Stimulated activated CD8-positive, alpha-beta memory T cell treated with anti-CD3 and anti-CD28 coated beads, Interleukin-12 subunit alpha, Interleukin-12 subunit beta, amount 100 ng/mL, for 24 hours (primary cell): ENCODE data around the gene GALK2.

Experiments
- DNase-seq: peaks from one replicate; pipeline ENCODE4 v3.0.0-alpha.2; 2020; ENCODE audit errors: extremely low read depth

Gene GALK2

DNA sequence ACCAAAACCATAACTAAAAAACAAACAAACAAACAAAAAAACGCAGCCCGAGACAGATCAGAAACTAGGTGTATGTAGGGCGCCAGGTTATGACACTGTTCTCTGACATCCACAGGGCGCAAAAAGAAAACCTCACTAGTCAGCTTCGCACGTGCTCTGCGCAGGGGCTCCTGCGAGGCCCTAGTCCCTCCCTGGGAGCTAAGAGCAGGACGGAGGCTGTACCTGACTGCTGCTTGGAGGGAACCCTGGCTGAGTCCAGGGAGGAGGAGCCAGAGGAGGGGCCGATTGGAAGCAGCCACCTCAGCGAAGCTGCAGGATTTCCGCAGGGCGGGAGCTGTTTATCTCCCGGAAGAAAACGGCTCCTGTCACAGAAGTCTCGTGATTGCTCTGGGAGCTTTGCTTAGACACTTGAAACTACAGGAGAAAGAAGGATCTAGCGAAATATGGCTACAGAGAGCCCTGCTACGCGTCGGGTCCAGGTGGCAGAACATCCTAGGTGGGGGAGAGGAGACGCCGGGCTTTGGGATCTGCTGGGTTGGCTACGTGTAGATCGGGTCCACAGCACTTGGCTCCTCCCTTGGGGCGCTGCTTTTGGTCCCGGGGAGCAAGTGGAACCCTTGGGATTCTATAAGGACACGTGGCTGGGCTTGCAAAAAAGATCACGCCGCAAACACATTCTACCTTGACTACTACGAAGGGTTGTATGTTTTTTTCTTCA, at the start of gene GALK2:
GALK2 (plus strand) TSS at position 368 of the 718 bp plus-strand sequence; CDS start at position 444, 76 bp downstream.
- peak; percentile 59 for DNase-seq

DNA sequence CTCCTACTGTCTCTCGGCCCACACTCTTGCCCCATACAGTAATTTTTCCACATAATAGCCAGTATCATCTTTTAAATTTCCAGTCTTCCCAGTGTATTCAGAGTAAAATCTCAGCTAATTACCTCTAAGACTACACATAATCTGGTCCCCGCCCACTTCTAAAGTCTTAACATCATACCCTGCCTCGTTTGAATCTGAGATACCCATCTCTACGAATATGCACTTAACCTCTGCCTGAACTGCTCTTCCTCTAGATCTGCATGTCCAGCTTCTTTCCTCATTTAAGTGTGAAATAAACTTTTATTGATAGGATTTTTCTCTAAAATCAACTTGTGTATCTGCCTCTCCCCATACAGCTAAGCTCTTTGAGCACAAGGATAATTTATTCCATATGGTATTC, 49.2 kb upstream of the GALK2 start:
- no peak for DNase-seq

DNA sequence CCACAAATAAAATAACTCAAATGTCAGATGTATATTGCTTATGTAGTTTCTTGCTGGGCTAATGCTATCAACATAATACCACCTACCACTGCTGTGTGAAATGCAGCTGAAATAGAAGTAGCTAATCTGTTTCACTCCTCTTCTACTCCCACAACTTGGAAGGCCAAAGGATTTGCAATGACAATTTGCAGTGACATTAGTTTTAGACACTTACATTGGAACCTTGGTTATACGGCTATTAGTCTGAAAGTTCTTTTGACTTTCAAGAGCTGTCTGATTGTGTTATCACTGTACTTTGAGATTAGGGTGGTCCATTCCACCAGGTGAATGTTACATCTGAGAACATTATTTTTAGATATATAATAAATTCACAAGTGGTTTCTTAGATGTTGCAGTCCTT, 48.1 kb upstream of the GALK2 start:
- DNase-seq = no peak

- no peak for DNase-seq
Observed at GRCh38 chr15:49122541-49123062, 47.4 kb upstream of the GALK2 start.

GRCh38 chr15:49124371-49124770, 45.7 kb upstream of the GALK2 start:
- DNase-seq = no peak

- DNase-seq = no peak
Observed at GRCh38 chr15:49131403-49131802, 38.6 kb upstream of the GALK2 start.

DNA sequence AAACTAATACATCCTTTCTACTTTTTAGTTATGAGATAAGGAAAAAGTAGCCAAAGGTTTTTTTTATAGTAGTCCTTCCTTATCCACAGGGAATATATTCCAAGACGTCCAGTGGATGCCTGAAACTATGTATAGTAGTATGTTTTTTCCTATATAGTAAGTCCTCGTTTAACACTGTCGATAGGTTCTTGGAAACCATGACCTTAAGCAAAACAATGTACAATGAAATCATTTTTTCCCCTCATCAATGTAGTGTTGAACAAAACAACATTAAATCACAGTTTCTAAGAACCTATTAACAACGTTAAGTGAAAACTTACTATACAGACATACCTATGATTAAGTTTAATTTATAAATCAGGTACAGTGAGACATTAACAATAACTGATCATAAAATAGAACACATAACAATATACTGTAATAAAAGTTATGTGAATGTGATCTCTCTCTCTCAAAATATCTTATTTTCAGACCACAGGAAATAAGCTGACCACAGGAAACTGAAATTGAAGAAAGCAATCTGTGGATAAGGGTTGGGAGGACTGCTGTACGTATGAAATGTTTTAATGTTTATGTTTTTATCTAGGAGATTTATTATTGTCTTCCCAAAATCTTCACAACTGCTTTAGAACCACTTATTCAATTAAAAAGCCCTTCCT, 35.2 kb upstream of the GALK2 start:
- DNase-seq = no peak

- DNase-seq = no peak
Observed at GRCh38 chr15:49135342-49135857, 34.6 kb upstream of the GALK2 start.

DNA sequence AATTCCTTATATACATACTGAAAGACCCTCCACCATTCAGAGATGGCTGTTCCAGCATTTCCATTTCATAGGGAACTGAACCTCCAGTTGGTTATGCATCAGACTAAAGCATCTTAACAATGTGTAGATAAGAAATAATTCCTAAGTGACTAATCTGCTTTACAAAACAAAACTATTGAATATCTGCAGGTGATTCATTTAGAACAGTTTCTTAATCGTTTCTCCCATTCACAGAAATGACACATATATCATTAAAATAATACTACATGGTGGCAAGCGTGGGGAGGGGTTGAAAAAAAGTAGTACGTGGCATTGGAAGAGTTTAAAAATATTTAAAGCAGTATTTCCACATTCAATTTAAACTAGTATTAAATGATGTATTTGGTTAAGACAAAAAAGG, 34.1 kb upstream of the GALK2 start:
- no peak for DNase-seq

DNA sequence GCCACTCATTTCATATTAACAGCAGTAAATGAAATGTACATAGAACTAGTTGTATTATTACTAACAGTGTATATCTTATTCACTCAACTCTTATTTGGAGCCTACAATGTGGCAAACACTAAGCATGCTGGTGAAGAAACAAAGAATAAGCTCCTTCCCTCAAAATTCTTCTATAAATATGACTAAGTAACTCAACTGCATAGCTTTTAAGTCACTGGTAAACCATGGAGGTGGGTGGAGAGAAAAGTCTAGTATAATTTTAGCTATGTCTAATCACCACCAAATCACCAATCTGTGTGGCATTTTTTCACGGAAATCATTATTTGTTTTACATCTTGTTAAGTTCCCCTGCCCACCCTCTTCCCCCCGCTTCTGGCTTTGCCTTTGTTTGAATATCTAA, 32.2 kb upstream of the GALK2 start:
- no peak for DNase-seq

- DNase-seq = no peak
Observed at GRCh38 chr15:49145651-49146609, 24.1 kb upstream of the GALK2 start.

- DNase-seq = no peak
Observed at GRCh38 chr15:49148298-49148697, 21.7 kb upstream of the GALK2 start.

- no peak for DNase-seq
Observed at GRCh38 chr15:49148727-49149126, 21.3 kb upstream of the GALK2 start.

DNA sequence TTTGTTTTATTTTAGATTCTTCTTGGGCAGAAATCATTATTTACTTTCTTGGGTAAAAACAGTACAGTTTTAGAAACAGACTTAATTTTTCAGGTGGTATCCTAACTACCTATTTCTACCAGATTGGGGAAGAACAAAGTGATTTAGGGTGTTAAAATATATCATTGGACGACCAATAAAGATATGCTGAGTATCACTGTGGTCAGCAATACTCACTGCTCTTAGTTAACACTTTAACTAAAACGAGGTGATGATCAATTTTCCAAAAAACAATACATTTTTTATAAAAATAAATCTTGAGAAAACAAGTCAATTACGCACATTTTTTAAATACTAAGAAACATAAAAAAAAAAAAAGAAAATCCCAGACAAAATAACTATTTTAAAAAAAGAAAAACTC, 18.2 kb upstream of the GALK2 start:
- DNase-seq = no peak

DNA sequence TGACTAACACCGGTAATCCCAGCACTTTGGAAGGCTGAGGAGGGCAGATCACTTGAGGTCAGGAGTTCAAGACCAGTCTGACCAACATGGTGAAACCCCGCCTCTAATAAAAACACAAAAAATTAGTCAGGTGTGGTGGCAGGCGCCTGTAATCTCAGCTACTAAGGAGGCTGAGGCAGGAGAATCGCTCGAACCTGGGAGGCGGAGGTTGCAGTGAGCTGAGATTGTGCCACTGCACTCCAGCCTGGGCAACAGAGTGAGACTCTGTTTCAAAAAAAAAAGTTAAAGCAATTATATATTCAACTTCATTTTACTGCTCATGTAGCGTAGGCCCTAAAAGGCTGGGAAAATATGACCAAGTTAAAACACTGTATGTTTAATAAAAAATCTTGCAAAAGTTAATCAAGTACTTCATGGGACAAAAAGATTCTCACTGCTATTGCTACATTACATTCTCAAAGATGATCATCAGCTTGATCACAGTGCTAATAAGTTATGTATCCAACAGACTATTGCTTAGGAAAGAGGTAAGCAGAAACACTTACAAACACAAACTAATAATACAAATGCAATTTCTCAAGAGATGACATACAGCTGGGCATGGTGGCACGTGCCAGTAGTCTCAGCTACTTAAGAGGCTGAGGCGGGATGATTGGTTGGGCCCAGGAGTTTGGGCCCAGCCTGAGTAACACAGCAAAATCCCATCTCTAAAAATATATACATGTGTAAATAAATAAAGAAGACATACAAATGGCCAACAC, 17.3 kb upstream of the GALK2 start:
- DNase-seq = no peak

GRCh38 chr15:49154359-49154758, 15.7 kb upstream of the GALK2 start:
- no peak for DNase-seq

DNA sequence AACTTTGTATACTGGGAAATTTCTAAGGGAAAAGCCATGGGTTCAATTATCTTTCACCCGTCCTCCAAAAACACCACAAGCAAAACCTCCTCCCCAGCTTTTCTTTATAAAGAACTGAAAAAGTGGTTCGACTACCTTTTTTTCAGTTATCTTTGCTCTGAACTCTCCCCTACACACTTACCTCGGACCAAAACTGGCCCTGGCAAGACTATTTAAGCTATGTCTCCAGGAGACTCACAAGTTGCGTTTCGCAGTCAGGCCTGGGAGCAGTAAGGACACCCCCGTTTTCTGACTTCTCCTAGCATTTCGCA, 15.3 kb upstream of the GALK2 start:
- DNase-seq = no peak

DNA sequence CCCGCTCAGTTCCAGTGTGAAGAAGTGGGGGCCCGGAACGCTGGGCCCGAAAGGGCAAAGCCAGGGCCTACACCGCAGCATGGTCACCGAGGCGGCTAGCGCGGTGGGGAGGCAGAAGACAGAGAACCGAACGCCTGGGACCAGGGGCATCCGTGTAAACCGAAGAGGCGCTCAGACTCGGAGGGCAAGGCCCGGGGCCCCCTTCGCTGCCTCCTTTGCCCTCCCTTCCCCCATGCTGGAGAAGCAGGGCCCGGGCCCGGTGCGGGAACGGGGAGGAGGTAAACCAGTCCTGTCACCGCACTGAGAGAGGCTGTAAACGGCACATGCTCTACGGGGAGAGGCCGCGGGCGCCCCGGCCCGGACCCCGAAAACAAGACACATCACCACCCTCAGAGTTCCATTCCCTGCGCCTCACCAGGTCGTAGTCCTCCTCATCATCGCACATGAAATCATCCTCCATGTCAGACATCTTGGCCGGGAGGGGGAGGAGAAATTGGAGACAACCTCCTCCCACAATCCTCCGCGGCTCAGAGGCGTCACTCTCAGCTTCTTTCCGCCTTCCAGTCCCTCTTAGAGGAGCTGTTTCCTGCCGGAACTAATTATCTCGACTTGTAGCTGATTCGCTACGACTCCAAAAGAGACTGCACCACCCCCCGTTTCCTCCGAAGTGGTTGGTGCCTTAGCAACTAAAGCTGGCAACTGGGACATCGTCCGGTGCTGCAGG, 14.8 kb upstream of the GALK2 start, which contains the start of gene COPS2:
COPS2 (minus strand) TSS at position 490 of the 724 bp plus-strand sequence; CDS start at position 469, 21 bp downstream.
- peak; percentile 82 for DNase-seq

DNA sequence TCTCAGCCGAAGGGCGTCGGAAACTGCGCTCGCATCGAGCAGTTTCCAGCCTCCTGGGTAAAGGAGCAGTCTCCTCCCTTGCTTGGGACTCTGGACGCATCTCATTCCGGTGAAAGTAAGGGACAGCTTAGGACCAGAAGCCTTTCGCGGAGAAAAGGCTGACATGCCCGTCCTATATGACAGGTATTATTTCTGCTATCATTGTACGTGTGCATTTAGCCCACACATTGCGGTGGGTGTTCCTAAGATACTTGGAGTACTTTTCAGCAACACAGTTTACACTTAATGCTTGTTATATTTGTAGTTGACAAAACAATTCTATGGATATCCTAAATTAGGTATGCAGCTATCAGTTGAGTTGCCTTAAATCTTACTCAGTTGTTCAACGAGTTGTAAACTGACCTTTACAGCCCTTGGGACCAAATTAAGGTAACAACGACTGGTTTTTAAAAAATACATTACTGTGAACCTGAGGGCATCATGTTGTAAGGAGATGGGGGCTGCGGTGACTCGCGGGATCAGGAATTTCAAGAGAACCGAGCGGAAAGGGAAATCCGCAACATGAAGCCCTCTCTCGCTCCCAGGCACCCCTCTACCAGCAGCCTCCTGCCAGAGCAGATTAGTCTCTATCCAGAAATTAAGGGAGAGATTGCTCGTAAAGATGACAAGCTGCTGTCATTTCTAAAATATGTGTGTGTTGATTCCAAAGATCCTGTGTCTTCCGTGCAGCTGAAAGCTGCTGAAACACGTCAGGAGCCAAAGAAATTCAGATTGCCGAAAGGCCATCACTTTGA, 14.0 kb upstream of the GALK2 start:
- DNase-seq = no peak

- no peak for DNase-seq
Observed at GRCh38 chr15:49163678-49164077, 6.4 kb upstream of the GALK2 start.
